Right atrium auricular region (tissue), 2 donors: ENCODE measurements around the gene HCN2. TPM values are rescaled to one million over a fixed set of nuclear protein-coding genes. Genes with fewer than 3 reads are reported as not detected.
A peak's percentile ranks its signal among the peaks of the same experiment; 100 is the strongest.

ENCODE experiments used
- DNase-seq: peaks from one replicate; pipeline ENCODE4 v3.0.0-alpha.2; 2019; ENCODE audit warnings: low spot score
- H3K27ac ChIP-seq, 2 donors: fragments of 200-600 bp; sonication (generic); 1 replicate in 1 of 2; 2 replicates in 1 of 2; pipeline ENCODE4 v1.5.1; 2016 to 2019
- H3K27me3 ChIP-seq, 2 donors: fragments of 200-600 bp; sonication (generic); one replicate each; pipeline versions ENCODE4 v1.5.1 to v1.6.0; 2017 to 2019
- H3K36me3 ChIP-seq: fragments of 200-600 bp; sonication (generic); one replicate; pipeline ENCODE4 v1.5.1; 2016
- H3K4me1 ChIP-seq, 2 donors: fragments of 200-600 bp; sonication (generic); one replicate each; pipeline versions ENCODE4 v1.5.1 to v1.6.0; 2017 to 2019
- H3K4me3 ChIP-seq, 2 donors: fragments of 200-600 bp; sonication (generic); 1 replicate in 1 of 2; 2 replicates in 1 of 2; pipeline ENCODE4 v1.5.1; 2017 to 2019; ENCODE audit warnings: mild to moderate bottlenecking in 1 of 2, moderate library complexity in 1 of 2
- H3K9me3 ChIP-seq, 2 donors: fragments of 200-600 bp; sonication (generic); one replicate each; pipeline ENCODE4 v1.5.1; 2019
- CTCF ChIP-seq, 2 donors: fragments of 200-600 bp; sonication (generic); IDR thresholded peaks; one replicate each; pipeline ENCODE4 v1.5.1; 2019; ENCODE audit warnings: antibody characterized with exemption in 2 of 2
- total RNA-seq, 2 donors: library from RNA; depleted of rRNA; stranded (reverse); fragments of >200 nt; gene quantifications; one replicate each; pipeline ENCODE4 v1.1.0, GENCODE V29; 2016

Gene HCN2
- total RNA-seq, 2 donors from 2014 or later, result 1.4 to 11.1 TPM

- Histone ChIP-seq H3K4me3 (peak overlapping the region; percentile 29 to 56), H3K9me3 (no peaks in the 10 kb centered on the region), H3K36me3 (peaks cover 5% of the 10 kb centered on the region), H3K27me3 (no peaks in the 10 kb centered on the region), H3K4me1 (peaks cover 0 to 15% of the 10 kb centered on the region in 2 donors), H3K27ac (peak overlapping the region in 1 of 2 donors; percentile 22)
- TF ChIP-seq CTCF (IDR thresholded peaks at IDR 0.05), result no peak
- no peak for DNase-seq
Observed at GRCh38 chr19:640161-640558, 50.5 kb downstream of the HCN2 start.

- H3K27ac ChIP-seq, result no peak overlapping the region
- H3K36me3 ChIP-seq, result peaks cover 5% of the 10 kb centered on the region
- no peak overlapping the region for H3K4me3 ChIP-seq
- peaks cover 0 to 15% of the 10 kb centered on the region in 2 donors for H3K4me1 ChIP-seq
- no peaks in the 10 kb centered on the region for H3K9me3 ChIP-seq
- DNase-seq, result no peak
- H3K27me3 ChIP-seq, result no peaks in the 10 kb centered on the region
- no peak for TF ChIP-seq CTCF (IDR thresholded peaks at IDR 0.05)
Observed at GRCh38 chr19:640606-641189, 51.0 kb downstream of the HCN2 start.

GRCh38 chr19:641702-642101, 52.0 kb downstream of the HCN2 start:
- TF ChIP-seq CTCF (IDR thresholded peaks at IDR 0.05), result no peak
- Histone ChIP-seq H3K27me3 (no peaks in the 10 kb centered on the region), H3K9me3 (no peaks in the 10 kb centered on the region), H3K36me3 (peaks cover 12% of the 10 kb centered on the region), H3K4me1 (peaks cover 0 to 15% of the 10 kb centered on the region in 2 donors), H3K4me3 (no peak overlapping the region), H3K27ac (no peak overlapping the region)
- DNase-seq, result no peak

- DNase-seq, result no peak
- no peak overlapping the region for H3K4me3 ChIP-seq
- no peaks in the 10 kb centered on the region for H3K27me3 ChIP-seq
- H3K9me3 ChIP-seq, result no peaks in the 10 kb centered on the region
- H3K27ac ChIP-seq, result no peak overlapping the region
- peaks cover 0 to 15% of the 10 kb centered on the region in 2 donors for H3K4me1 ChIP-seq
- peaks cover 25% of the 10 kb centered on the region for H3K36me3 ChIP-seq
- TF ChIP-seq CTCF (IDR thresholded peaks at IDR 0.05), result no peak
Observed at GRCh38 chr19:642767-643727, 53.4 kb downstream of the HCN2 start.

- Histone ChIP-seq H3K36me3 (peaks cover 32% of the 10 kb centered on the region), H3K4me1 (peaks cover 0 to 12% of the 10 kb centered on the region in 2 donors), H3K9me3 (no peaks in the 10 kb centered on the region), H3K4me3 (no peak overlapping the region), H3K27ac (no peak overlapping the region), H3K27me3 (no peaks in the 10 kb centered on the region)
- no peak for DNase-seq
- TF ChIP-seq CTCF (IDR thresholded peaks at IDR 0.05), result no peak
Observed at GRCh38 chr19:643736-644135, 54.1 kb downstream of the HCN2 start.
